COLO829 (cell line): ENCODE data around the gene ANKRD13D.

Source experiments
- DNase-seq: peaks from one replicate; pipeline ENCODE4 v3.0.0; 2012; ENCODE audit warnings: low spot score

Gene ANKRD13D

DNA sequence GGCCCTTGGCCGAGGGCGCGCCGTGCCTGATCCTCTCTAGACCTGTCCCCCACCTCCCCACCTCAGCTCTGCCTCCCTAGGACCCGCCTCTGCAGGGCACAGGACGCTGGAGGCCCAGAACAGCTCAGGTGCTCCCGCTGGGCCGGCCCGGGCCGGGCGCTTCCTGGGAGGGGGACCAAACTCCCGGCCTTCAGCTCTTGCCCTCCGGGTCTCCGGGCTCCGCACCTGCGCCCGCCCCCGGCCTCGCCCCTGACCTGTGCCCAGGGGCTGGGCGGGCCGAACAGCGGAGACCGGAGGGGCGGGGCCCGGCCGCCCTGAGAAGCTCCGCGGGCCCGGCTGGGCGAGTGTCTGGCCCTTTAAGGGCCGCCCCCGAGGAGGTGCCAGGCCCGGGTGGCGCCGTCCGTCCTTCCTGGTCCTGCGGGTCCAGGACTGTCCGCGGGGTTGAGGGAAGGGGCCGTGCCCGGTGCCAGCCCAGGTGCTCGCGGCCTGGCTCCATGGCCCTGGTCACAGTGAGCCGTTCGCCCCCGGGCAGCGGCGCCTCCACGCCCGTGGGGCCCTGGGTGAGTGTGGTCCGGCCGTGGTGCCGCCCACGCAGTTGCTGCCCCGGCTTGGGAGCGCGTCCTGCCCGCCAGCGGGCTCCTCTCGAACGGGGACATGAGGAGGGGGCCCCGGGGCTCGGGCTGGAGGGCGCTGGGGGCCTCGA, 14.2 kb downstream of the ANKRD13D start, which contains the start of gene SSH3:
TSS of gene SSH3 (plus strand) at position 399 of the 703 bp plus-strand sequence. CDS start at position 495, 96 bp downstream.
- DNase-seq: no peak

DNA sequence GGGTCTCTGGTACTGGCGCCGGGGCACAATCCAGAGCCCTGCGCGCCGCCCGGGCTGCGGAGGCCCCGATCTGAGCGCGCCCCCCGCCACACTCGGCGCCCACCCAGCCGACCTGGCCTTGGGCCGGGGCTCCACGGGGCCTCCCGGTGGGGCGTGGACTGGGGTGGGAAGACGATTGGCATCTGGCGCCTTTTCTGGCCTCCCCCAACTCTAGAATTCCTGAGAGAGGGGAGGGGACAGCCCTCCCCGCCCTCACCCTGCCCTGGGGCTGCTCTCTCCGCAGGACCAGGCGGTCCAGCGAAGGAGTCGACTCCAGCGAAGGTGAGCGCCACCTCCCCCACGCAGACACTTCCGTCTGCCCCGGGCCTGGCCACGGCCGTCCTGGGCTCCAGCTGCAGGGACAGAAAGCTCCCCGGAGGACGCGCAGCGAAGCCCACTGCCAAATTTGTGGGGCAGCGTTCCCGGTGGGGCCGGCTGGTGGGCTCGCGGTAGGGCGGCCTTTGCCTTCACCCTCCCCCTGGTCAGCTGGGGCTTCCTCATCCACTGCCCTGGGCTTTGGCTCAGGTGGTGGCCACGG, 14.8 kb downstream of the ANKRD13D start:
- DNase-seq: no peak

DNA sequence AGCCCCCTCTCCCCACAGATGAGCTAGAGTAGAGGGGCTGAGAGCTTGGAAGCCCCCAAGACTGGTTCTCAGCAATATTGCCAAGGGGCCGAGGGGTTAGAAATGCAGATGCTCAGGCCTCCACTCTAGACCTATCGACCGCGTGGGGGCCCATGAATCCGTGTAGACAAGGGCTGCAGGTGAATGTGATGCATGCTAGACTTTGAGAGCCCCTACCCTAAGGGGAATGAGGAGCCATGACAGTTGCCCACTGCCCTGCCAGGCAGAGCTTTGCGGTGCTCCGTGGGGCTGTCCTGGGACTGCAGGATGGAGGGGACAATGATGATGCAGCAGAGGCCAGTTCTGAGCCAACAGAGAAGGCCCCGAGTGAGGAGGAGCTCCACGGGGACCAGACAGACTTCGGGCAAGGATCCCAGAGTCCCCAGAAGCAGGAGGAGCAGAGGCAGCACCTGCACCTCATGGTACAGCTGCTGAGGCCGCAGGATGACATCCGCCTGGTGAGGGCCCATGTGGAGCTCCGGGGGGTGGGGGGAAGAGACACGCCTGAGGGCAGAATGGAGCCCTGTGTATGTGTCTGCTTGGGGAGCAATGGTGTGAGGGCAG, 15.5 kb downstream of the ANKRD13D start:
- DNase-seq: no peak

DNA sequence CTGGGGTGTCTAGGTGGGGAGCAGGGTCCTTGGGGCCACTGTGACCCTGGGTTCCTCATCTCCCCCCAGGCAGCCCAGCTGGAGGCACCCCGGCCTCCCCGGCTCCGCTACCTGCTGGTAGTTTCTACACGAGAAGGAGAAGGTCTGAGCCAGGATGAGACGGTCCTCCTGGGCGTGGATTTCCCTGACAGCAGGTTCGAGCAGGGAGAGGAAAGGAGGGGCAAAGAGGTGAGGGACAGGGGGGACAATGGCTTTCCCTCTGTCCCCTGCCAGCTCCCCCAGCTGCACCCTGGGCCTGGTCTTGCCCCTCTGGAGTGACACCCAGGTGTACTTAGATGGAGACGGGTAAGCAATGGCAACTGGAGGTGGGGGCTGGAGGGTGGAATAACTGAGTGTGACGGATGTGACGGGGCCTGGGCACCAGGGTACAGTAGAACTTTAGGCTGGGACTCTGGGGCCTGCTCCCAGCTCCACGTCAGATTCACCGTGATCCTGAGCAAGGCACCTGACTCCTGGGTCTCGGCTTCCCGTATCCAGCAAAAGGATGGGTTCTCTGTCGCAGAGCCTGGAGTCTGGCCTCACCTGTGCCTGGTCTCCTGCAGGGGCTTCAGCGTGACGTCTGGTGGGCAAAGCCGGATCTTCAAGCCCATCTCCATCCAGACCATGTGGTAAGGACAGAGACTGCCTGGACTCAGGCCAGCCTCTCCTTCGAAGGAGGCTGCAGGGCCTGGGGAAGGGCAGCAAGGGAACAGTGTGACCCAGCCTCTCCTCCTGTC, 17.9 kb downstream of the ANKRD13D start:
- DNase-seq: no peak

DNA sequence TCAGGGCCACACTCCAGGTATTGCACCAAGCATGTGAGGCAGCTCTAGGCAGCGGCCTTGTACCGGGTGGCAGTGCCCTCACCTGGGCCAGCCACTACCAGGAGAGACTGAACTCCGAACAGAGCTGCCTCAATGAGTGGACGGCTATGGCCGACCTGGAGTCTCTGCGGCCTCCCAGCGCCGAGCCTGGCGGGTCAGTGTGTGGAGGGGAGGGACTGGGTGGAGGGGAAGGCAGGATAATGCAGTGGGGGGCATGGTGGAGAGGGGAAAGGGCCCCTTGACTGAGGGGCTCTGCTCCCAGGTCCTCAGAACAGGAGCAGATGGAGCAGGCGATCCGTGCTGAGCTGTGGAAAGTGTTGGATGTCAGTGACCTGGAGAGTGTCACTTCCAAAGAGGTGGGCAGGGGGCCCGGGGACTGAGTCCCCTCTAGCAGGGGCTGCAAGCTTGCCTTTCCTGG, 18.5 kb downstream of the ANKRD13D start:
- DNase-seq: no peak

DNA sequence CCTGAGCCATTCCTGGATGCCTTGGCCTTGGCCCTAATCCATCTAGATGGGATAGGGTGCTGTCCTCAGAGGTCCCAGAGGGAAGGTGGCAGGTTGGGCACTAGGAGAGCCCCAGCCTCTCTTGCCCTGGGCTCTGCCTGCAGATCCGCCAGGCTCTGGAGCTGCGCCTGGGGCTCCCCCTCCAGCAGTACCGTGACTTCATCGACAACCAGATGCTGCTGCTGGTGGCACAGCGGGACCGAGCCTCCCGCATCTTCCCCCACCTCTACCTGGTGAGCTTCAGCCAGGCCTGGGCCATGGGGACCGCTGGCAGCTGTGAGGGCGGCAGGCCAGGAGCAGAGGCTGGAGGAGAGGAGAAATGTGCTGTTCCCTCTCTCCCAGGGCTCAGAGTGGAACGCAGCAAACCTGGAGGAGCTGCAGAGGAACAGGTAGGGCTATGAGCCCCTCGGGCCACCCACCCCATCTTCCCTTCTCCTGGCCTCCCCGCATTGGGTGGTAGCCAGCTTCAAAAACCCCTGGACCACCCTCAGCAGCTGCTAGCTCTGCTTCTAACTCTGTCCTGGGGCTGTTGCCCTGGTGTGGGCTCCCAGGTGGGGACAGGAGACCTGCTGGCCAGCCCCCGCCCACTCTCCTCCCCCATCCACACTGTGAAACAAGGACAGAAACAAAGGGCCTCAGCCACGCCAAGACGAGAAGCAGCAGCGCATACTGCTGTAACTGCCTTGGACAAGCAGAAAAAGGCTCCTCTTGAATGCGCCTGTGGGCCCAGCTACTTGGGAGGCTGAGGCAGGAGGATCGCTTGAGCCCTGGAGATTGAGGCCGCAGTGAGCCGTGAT, 19.1 kb downstream of the ANKRD13D start:
- DNase-seq: no peak

DNA sequence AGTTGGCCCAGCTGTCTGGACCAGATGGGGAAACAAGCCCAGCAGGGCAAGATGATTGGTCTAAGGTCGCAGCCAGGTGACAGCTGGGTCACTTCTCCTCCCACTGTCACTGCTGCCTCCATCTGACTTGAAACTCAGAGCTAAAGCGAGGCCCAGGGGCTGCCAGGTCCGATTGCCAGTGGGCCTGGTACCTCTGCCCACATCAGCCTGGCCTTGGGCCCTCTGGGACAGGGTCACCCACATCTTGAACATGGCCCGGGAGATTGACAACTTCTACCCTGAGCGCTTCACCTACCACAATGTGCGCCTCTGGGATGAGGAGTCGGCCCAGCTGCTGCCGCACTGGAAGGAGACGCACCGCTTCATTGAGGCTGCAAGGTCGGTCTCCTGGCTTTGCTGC, 20.1 kb downstream of the ANKRD13D start:
- no peak for DNase-seq

DNA sequence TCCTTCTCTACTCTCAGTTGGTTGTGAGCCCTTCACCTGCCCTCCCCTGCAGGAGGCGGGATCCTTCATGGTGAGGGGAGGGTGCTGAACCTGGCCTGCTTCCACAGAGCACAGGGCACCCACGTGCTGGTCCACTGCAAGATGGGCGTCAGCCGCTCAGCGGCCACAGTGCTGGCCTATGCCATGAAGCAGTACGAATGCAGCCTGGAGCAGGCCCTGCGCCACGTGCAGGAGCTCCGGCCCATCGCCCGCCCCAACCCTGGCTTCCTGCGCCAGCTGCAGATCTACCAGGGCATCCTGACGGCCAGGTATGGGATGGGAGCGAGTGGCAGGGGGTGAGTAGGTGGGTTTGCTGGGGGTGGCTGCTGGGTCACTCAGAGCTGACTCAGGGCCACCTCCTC, 20.6 kb downstream of the ANKRD13D start:
- DNase-seq: no peak

DNA sequence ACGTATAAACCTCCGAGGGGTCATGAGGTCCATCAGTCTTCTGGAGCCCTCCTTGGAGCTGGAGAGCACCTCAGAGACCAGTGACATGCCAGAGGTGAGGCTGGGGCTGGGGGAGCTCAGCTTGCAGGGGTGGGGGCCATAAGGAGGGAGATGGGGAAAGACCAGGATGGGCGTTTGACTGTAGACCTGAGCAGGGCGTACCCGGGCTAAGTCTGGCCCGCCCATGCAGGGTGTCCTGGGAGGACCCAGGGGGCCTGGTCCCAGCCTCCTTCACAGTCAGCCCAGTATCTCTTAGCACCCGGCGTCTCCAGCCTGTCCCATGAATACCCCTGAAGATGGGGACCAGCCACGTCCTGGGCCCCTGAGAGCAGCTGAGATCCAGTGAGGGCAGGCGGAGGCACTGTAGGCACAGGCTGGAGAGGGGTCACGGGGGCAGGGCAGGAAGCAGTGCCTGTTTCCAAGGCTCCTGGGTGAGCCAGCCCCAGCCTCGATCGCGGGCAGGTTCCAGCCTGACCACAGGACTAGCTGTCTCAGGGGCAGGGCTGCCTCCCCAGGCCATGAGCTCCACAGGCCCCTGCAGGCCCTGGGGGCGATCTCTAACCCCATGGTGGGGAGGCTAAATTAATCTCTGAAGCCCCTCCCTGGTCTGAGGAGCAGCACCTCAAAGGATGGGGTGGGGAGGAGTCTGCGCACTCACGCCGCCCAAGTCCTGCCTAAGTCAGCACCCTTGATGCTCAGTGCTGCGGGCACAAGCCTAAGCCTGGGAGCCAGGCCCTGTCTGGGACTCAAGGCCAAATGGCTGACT, 21.3 kb downstream of the ANKRD13D start:
- DNase-seq: no peak

DNA sequence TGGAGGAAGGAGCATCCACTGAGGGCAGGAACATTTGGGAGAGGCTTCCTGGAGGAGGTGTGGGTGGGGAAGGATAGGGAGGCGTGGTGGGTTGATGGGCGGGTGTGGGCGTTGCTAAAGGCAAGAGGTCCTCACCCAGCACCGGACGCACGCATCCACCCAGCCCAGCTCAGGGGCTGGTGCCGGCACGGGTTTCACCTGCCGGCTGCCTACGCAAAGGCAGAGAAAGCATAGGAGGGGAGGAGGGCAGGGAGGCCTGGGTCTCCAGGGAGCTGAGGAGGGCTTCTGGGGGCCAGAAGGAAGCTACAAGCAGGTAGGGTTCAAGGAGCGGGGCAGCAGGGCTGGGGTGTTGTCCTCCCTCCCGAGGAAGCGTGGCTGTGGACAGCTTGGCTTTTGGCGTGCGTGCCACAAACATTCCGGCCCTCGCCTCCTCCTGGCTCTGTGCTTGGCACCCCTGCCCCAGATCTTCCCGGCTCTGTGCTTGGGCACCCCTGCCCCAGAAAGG, 22.0 kb downstream of the ANKRD13D start:
- DNase-seq: no peak

DNA sequence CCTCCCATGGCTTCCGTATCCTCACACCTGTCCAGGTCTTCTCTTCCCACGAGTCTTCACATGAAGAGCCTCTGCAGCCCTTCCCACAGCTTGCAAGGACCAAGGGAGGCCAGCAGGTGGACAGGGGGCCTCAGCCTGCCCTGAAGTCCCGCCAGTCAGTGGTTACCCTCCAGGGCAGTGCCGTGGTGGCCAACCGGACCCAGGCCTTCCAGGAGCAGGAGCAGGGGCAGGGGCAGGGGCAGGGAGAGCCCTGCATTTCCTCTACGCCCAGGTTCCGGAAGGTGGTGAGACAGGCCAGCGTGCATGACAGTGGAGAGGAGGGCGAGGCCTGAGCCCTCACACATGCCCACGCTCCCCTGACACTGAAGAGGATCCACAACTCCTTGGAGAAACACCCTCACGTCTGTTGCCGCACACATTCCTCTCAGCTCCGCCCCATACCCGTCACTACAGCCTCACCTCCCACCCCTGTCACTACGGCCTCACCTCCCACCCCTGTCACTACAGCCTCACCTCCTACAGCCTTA, 22.5 kb downstream of the ANKRD13D start:
- DNase-seq: no peak

DNA sequence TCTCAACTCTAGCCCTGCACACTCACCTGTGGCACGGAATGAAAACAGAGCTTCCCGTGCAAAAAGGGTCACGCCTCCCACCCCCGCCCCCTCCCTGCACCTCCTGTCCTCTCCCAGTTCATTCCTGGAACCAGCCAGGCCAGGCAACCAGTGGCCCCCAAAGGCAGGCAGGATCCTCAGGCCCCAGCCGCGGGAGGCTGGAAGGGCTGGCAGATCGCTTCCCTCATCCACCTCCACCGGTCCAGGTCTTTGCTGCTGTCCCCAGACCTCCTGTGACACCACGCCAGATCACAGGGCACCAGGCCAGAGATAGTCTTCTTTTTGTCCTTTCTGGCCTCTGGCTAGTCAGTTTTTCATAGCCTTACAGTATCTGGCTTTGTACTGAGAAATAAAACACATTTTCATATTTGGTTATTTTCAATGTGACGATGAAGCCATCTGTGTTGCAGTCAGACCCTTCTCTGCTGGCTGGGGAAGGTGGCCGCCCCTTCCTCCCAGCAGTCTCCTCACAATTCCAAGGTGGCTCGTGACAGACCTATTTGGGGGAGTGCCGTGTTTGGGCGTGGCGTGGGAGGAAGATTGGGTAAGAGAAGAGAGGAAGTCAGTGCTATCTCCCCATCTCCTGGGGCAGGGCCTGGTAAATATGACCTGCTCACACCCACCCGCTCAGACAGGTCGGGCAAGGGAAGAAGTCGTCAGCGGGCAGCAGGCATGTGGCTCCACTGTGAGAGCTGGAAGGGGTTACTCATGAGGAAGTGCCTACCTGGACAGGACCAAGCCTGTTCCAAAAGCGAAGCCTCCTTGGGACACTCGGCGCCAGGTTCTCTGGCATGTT, 23.3 kb downstream of the ANKRD13D start:
- no peak for DNase-seq

DNA sequence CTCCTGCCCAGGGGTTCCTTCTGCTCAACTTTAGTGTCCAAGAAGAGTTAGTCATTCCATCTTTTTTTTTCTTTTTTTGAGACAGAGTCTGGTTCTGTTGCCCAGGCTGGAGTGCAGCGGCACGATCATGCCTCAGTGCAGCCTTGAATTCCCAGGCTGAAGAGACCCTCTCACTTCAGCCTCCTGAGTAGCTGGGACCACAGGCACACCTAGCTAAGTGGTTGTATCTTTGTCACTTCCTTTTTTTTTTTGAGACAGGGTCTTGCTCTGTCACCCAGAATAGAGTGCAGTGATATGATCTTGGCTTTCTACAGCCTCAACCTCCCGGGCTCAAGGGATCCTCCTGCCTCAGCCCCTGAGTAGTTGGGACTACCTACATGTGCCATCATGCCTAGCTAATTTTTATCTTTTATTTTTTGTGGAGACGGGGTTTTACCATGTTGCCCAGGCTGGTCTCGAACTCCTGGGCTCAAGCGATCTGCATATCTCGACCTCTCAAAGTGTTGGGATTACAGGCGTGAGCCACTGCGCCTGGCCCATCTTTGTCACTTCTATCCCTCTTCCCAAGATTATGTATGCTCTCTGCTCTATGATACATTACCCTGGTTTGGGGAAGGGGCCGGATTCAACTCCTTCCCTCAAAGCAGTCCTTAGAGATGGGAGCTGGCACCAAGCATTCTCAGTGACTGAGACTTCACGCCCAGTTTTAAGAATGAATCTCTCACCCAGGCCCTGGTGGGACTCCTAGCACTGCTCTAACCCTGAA, 24.2 kb downstream of the ANKRD13D start:
- DNase-seq: no peak

DNA sequence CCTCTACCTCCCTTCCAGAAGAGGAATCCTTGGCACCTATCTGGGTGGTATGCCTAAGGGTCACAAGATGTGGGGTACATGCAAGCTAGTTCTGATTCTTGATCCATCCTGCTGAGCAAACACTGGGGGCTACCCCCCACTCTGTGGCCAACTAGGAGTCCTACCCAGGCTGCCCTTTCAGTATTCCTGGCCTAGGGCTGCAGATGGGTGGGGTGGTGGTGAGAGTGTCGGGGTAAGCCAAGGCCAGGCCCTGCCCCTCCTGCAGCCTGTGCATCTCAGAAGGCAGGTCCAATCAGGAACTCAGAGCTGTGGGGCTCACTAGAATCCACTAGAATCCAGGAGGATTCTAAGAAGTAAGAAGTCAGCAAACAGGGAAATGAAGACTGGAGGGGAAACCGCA, 25.1 kb downstream of the ANKRD13D start:
- no peak for DNase-seq

DNA sequence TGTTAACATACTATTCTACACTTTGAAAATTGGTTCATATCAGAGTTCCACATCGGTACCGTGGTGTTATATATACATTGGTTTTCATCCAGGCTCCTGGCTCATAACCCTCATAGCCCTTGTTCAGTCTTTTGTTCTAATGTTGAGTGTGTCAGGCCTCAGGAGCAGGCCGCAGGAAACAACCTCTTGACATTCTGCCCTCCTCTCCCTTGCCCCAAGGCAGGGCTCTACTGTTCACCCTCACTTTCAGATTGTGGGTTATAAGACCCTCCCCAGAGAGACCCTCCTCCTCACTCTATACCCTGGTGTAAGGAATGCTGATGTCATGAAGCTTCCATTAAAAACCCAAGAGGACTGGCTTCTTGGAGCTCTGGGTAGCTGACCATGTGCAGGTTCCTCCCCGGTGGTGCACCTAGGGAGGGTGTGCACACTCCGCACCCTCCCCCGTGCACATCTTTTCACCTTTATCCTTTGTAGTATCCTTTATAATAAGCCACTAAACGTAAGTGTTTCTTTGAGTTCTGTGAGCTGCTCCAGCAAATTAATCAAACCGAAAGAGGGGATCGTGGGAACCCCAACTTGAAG, 26.3 kb downstream of the ANKRD13D start:
- no peak for DNase-seq

DNA sequence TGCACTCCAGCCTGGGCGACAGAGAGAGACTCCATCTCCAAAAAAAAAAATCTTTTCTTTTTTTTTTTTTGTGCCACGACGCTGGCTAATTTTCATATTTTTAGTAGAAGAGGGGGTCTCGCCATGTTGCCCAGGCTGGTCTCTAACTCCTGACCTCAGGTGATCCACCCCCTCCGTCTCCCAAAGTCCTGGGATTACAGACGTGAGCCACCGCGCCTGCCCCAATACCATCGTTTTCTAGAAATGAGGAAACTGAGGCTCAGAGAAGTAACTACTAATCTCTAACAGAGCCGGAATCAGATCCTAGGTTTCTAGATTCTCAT, 27.7 kb downstream of the ANKRD13D start:
- DNase-seq: no peak

DNA sequence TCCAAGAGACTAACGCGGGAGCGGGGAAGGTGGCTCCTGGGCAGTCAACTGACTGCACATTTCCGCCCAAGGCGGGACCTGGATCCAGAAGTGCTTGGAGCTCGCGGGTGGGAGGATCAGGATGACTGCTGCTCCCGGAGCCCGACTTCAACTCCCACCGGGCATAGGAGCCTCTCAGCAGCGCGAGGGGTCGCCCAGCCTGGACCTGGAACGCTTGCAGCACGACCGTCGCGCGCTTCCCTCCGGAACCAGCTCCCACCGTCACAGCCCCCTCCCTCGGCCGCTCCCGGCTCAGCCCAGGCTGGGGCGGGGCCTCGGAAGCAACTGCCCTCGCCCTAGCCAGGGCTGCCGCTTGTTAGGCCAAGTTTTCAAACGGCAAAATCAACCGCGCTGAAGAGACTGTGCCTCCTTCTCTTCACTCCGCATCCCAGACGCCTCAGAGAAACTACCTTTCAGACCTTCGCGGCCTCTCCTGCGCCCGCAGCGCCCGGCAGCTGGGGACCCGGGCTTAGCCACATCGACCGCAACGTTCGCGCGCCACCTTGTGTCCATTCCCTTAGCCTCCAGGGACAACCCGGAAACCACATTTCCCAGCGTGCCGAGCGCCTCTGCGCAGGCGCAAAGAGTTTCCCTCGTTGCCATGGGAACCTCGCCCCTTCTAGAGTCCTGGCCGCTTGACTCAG, 28.2 kb downstream of the ANKRD13D start:
- DNase-seq: peak; percentile 99
